Measurements from ENCODE around the gene RALB. TPM values are rescaled to one million over a fixed set of nuclear protein-coding genes. Genes with fewer than 3 reads are reported as not detected.
A peak's percentile ranks its signal among the peaks of the same experiment; 100 is the strongest.

Gene RALB
- total RNA-seq, 6 experiments from 2014 or later: 60.1 to 72.5 (median 69.2) TPM

- Mint-ChIP-seq H3K36me3 (ENCODE audit: low read depth) (no peaks in the 10 kb centered on the region), H3K4me1 (ENCODE audit: low read depth) (no peaks in the 10 kb centered on the region), H3K9me3 (no peaks in the 10 kb centered on the region), H3K27ac (no peak overlapping the region), H3K4me3 (no peak overlapping the region), H3K27me3 (ENCODE audit: insufficient read depth) (peaks cover 6% of the 10 kb centered on the region)
- no peak for DNase-seq
- TF ChIP-seq CTCF (IDR thresholded peaks at IDR 0.05): peak; percentile 74
These were observed 46.5 kb upstream of the RALB start for GRCh38 chr2:120206022-120206581.

- no peak overlapping the region for H3K27ac Mint-ChIP-seq
These were observed 44.0 kb upstream of the RALB start for GRCh38 chr2:120208381-120209353.

GRCh38 chr2:120209427-120210269 is 43.0 kb upstream of the RALB start:
- no peaks in the 10 kb centered on the region; the same call in 1 of the 2 replicates for H3K27me3 Mint-ChIP-seq (ENCODE audit: insufficient read depth)
- H3K9me3 Mint-ChIP-seq: no peaks in the 10 kb centered on the region
- TF ChIP-seq CTCF (IDR thresholded peaks at IDR 0.05): no peak
- H3K27ac Mint-ChIP-seq: no peak overlapping the region
- DNase-seq: no peak
- no peaks in the 10 kb centered on the region for H3K36me3 Mint-ChIP-seq (ENCODE audit: low read depth)
- H3K4me1 Mint-ChIP-seq (ENCODE audit: low read depth): no peaks in the 10 kb centered on the region
- no peak overlapping the region for H3K4me3 Mint-ChIP-seq

More at GRCh38 chr2:120208381-120209353, 44.0 kb upstream of the RALB start:
- no peak for TF ChIP-seq CTCF (IDR thresholded peaks at IDR 0.05)
- peaks cover 2% of the 10 kb centered on the region for H3K27me3 Mint-ChIP-seq (ENCODE audit: insufficient read depth)
- no peaks in the 10 kb centered on the region for H3K4me1 Mint-ChIP-seq (ENCODE audit: low read depth)
- no peaks in the 10 kb centered on the region for H3K9me3 Mint-ChIP-seq
- no peaks in the 10 kb centered on the region for H3K36me3 Mint-ChIP-seq (ENCODE audit: low read depth)
- no peak overlapping the region for H3K4me3 Mint-ChIP-seq
- DNase-seq: no peak

GRCh38 chr2:120210270-120210693 is 42.4 kb upstream of the RALB start:
- no peak for DNase-seq
- no peak overlapping the region for H3K4me3 Mint-ChIP-seq
- H3K36me3 Mint-ChIP-seq (ENCODE audit: low read depth): no peaks in the 10 kb centered on the region
- no peaks in the 10 kb centered on the region for H3K4me1 Mint-ChIP-seq (ENCODE audit: low read depth)
- no peak for TF ChIP-seq CTCF (IDR thresholded peaks at IDR 0.05)
- H3K9me3 Mint-ChIP-seq: no peaks in the 10 kb centered on the region
- no peaks in the 10 kb centered on the region; the same call in 1 of the 2 replicates for H3K27me3 Mint-ChIP-seq (ENCODE audit: insufficient read depth)
- no peak overlapping the region for H3K27ac Mint-ChIP-seq

- Mint-ChIP-seq H3K27ac (no peak overlapping the region), H3K4me3 (no peak overlapping the region), H3K4me1 (ENCODE audit: low read depth) (peaks cover 29% of the 10 kb centered on the region), H3K9me3 (peaks cover 11% of the 10 kb centered on the region), H3K27me3 (ENCODE audit: insufficient read depth) (no peaks in the 10 kb centered on the region; the same call in 1 of the 2 replicates), H3K36me3 (ENCODE audit: low read depth) (peaks cover 33% of the 10 kb centered on the region)
- TF ChIP-seq CTCF (IDR thresholded peaks at IDR 0.05): no peak
- no peak for DNase-seq
These were observed 34.5 kb upstream of the RALB start for GRCh38 chr2:120218181-120218580.

All from HFFc6 (cell line).